GM08714 (cell line): ENCODE results near the gene FNDC3B.
"Not testable (repeated sequence)": the region's sequence is repeated elsewhere in the genome, so short reads cannot be mapped to it uniquely, and the experiment has no call there.

ENCODE experiments used
- H3K4me3 ChIP-seq: fragments of 200-500 bp; sonication (Bioruptor generic); 2 replicates; pipeline ENCODE4 v1.5.1; 2014; ENCODE audit warnings: mild to moderate bottlenecking, low read length, inconsistent platforms
- ZNF274 ChIP-seq: IDR thresholded peaks from 2 replicates; pipeline ENCODE4 v1.6.1; 2012; ENCODE audit warnings: mild to moderate bottlenecking, low read depth, low read length

Gene FNDC3B

GRCh38 chr3:172244011-172244410 lies 204.6 kb downstream of the FNDC3B start:
- no peak for TF ChIP-seq ZNF274
- no peak overlapping the region for H3K4me3 ChIP-seq

DNA sequence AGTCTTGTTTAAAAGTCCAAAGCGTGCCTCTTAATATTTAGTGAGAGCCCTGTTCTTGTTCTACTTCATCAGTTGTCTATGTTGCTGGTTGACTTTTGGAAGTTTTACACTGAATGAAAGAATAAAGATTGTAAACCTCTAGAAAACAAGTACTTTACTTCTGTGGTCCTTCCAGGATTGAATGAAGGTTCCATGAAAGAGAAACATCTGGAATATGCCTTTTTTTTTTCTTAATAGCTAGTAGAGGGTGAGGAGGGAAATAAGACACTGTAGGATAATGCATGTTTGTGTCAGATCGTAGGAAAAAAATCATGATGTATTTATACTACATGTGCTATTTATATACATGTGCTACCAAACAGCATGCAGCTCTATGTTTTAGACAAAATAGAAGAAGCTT lies 205.9 kb downstream of the FNDC3B start:
- no peak for TF ChIP-seq ZNF274
- no peak overlapping the region for H3K4me3 ChIP-seq

DNA sequence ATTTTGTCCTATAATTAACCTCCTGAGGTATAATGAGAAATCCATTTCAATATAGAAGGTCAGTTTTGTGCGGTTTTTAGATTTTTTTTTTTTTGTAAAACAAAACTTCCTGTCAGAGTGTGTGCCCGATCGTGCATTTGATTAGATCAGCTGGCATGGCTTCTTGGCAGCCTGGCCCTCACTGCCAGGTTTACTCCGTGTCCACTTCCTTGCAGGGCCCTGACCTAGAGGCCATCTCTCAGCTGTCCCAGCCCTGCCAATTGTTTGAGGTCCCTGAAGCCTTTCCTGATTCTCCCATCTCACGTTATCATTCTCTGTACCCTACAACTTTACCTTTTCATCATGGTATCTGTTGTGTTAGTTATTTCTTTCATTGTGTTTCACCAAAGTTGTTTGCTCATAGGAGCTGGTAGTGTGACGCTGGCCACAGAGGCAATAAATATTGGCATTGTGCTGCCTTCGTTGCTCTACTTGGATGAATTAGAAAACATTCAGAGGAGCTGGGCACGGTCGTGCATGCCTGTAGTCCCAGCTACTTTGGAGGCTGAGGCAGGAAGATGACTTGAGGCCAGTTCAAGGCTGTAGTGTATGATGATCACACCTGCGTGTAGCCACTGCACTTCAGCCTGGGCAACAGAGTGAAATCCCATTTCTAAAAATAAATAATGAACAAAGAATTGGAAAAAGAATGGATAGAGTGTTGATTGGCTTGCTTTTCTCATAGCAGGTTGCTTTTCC lies 206.9 kb downstream of the FNDC3B start:
- H3K4me3 ChIP-seq, result no peak overlapping the region
- no peak for TF ChIP-seq ZNF274

- TF ChIP-seq ZNF274, result no peak
- H3K4me3 ChIP-seq, result no peak overlapping the region
Measured at GRCh38 chr3:172247525-172248274, 208.3 kb downstream of the FNDC3B start.

DNA sequence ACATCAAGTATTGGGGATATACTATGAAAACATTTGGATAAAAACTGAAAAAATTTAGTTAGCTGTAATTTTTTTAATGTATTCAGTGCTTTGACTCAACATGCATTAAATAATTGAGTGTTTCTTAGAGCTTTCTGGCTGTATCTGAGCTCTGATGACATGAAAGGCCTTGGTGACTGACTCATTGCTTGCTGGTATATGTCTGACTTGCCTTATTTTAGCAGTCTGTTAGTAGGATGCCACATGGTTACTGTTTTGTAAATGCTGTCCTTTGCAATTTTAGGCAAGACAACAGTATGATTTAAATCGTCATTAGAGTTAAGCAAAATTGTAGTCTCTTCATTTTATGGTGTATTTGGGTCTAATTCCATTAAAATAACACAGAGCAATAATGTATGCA lies 209.7 kb downstream of the FNDC3B start:
- H3K4me3 ChIP-seq, result no peak overlapping the region
- TF ChIP-seq ZNF274, result no peak

- H3K4me3 ChIP-seq, result no peak overlapping the region
- TF ChIP-seq ZNF274, result no peak
Measured at GRCh38 chr3:172251211-172251610, 211.8 kb downstream of the FNDC3B start.

DNA sequence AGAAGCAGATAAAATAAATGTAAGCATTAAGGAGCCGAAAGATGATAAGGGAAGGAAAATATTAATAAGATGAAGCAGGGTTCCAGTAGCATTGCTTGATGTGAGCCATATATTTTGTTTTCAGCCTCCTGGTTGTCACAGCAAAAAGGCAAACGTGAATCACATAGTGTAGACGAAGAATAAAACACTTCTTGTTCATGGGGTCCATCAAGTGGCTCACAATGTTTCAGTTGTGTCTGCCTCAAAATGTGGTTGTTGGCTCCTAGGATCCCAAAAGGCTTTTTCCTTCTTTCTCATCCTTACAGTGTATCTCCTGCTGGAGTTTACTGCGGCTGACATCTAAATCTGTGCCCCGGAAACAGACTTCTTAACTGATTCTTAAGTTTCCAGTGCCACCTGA lies 213.8 kb downstream of the FNDC3B start:
- H3K4me3 ChIP-seq, result no peak overlapping the region
- no peak for TF ChIP-seq ZNF274

DNA sequence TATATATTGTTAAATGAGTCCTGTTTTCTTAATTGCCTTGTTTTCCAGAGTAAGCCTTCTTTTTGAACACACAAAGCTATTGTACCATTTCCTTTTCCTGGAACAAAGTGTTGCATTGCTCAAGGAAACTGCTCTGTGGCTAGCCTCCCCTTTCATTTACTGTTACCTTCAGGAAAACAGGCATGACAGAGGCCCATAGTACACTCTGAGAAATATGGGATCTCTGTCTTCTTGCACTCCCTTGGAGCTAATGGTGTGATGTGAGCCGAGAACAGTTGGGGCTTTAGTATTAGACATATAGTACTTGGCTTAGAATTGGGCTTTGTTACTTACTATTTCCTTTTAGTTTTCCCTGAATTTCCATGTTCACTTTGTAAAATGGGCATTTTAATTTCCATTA lies 215.2 kb downstream of the FNDC3B start:
- no peak overlapping the region for H3K4me3 ChIP-seq
- no peak for TF ChIP-seq ZNF274

GRCh38 chr3:172255321-172255720 lies 215.9 kb downstream of the FNDC3B start:
- not testable (repeated sequence) for H3K4me3 ChIP-seq

GRCh38 chr3:172256101-172256734 lies 216.8 kb downstream of the FNDC3B start:
- no peak overlapping the region for H3K4me3 ChIP-seq
- TF ChIP-seq ZNF274, result no peak

GRCh38 chr3:172257648-172258400 lies 218.4 kb downstream of the FNDC3B start:
- no peak for TF ChIP-seq ZNF274
- no peak overlapping the region for H3K4me3 ChIP-seq

DNA sequence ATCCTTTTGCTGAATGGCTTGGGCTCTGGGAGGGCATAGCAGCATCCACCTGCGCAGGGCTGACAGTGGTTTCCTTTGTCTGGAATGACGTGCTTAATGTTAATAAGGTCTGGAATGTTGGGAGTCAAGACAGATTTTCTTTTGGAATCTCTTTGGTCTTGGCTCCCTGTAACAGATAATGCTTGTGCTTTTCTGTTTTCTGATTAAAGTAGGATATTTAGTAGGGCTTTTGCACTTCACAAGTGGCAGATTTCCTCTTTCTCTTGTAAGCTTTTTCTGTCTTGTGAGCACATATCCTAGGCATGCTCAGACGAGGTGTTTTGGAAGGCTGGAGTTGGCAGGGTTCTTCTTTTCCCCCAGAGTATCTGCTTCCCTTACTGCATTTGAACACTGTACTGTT lies 219.2 kb downstream of the FNDC3B start:
- no peak overlapping the region for H3K4me3 ChIP-seq
- no peak for TF ChIP-seq ZNF274

- no peak overlapping the region for H3K4me3 ChIP-seq
- TF ChIP-seq ZNF274, result no peak
Measured at GRCh38 chr3:172259111-172259541, 219.7 kb downstream of the FNDC3B start.

DNA sequence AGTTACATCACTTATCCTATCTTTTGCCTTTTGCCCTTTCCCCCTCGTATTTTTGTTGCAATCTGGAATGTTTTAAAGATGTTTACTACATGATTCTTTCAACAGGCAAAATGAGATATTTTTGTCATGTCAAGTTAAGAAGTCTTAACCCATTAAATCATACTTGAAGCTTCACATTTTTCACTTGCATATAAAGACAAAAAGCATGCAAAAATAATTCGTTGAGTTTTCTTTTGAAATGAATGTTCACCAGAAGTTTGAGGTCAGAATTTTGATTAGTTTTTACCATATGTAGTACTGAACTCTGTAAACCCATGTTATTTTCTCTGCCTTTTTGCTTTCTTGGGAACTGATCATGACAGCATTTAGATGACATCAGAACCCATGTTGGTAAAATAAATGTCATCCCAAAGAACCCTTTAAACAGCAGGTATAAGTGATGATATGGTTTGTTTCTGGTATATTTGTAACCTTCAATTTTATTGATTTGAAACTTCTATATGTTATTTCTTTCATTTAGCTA lies 220.4 kb downstream of the FNDC3B start:
- no peak for TF ChIP-seq ZNF274
- H3K4me3 ChIP-seq, result no peak overlapping the region

DNA sequence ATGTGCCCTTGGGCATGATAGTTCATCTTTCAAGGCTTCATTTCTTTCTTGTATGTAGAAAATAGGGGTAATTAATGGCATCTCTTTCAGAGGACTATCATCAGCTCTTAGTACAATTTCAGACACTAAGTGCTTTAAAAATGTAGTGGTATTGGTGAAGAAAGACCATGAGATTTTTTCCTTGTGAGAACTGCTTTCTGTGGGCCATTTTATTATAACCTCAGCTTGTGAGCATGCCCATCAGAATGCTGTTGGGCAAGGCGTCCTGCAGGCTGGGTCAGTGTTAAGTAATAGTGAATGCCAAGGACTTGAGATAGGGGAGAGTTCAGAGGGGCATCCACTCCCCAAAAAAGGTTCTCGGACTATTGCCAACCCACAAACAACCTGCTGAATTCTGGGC lies 221.0 kb downstream of the FNDC3B start:
- TF ChIP-seq ZNF274, result no peak
- H3K4me3 ChIP-seq, result no peak overlapping the region
